Measurements from ENCODE around the gene UBB.

Gene UBB

DNA sequence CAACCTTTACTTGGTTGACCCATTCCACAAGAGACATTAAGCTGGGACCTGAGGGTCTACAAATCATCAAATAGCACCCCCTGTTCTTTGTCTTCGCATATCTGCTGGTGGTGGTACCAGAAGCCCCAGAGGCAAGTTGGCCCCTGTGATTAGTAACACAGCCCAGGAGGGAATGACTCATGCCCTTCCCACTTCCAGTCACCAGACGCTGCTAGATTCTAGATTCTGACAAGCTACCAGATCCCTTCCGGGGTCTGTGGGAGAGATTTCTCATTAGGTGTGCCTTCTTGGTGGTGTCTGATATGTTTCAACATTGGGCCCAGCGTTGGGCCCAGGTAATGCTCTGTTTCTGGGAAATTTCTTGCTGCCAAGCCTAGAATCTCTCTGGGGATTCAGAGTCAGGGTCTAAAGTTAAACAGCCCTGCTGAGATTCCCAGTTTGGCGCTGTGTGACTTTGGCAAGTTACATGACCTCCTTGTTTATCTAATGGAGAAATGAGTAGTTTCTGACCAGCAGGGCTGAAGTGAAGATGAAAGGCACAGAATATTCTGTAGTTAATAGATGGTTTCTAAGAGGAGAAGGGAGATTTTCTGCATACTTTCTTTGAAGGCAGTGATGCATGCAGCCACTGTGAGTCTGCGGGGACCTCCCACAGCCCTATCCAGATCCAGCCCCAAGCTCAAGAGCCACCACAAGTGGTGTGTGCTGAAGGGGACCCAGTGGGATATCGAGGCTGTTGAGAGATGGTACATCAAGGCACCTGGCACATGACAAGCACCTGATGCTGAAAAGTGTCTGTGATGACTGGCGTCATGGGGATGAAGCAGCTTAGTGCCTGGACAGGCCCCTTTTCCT is 38.4 kb downstream of the UBB start:
- TF ChIP-seq CTCF (IDR thresholded peaks at IDR 0.05; ENCODE audit: control insufficient read depth, extremely low read depth, insufficient read depth), result no peak
- no peak for DNase-seq (ENCODE audit: low read depth)
- no peak overlapping the region for H3K4me3 ChIP-seq (ENCODE audit: low read depth, low read length)

DNA sequence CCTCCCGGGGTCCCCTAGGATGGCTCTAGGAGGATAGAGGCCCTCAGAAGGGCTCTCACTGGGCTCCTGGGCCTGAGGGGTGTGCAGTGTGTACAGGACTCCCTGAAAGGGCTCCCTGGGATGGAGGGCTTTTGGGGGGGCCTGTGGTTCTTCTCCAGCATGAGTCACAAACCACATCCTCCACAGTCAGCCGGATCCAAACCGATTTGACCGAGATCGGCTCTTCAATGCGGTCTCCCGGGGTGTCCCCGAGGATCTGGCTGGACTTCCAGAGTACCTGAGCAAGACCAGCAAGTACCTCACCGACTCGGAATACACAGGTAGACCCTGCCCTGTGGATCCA is 39.0 kb downstream of the UBB start:
- no peak for DNase-seq (ENCODE audit: low read depth)
- no peak overlapping the region for H3K4me3 ChIP-seq (ENCODE audit: low read depth, low read length)
- TF ChIP-seq CTCF (IDR thresholded peaks at IDR 0.05; ENCODE audit: control insufficient read depth, extremely low read depth, insufficient read depth), result no peak

- no peak overlapping the region for H3K4me3 ChIP-seq (ENCODE audit: low read depth, low read length)
- no peak for DNase-seq (ENCODE audit: low read depth)
- no peak for TF ChIP-seq CTCF (IDR thresholded peaks at IDR 0.05; ENCODE audit: control insufficient read depth, extremely low read depth, insufficient read depth)
Observed at GRCh38 chr17:16422416-16422815, 41.5 kb downstream of the UBB start.

DNA sequence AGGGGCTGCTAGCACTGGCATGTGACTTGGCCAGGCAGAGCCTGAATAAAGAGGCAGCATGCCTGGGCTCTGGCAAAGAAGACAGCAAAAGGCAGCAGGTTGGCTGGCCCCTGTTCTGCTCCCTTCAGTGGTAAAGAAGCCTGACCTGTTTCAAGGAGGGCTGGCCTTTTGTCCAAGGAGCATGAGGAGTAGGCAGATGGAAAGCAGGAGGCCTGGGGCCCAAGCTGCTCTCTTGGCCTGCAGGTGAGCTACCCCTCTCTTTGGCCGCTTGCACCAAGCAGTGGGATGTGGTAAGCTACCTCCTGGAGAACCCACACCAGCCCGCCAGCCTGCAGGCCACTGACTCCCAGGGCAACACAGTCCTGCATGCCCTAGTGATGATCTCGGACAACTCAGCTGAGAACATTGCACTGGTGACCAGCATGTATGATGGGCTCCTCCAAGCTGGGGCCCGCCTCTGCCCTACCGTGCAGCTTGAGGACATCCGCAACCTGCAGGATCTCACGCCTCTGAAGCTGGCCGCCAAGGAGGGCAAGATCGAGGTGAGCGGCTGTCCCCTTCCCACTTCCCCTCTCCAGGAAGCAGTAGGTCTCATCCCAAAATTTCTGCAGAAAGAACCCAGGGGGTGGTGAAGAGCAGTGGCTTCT is 42.5 kb downstream of the UBB start:
- no peak for TF ChIP-seq CTCF (IDR thresholded peaks at IDR 0.05; ENCODE audit: control insufficient read depth, extremely low read depth, insufficient read depth)
- H3K4me3 ChIP-seq (ENCODE audit: low read depth, low read length), result no peak overlapping the region
- no peak for DNase-seq (ENCODE audit: low read depth)

GRCh38 chr17:16425202-16425601 is 44.3 kb downstream of the UBB start:
- no peak for DNase-seq (ENCODE audit: low read depth)
- no peak for TF ChIP-seq CTCF (IDR thresholded peaks at IDR 0.05; ENCODE audit: control insufficient read depth, extremely low read depth, insufficient read depth)
- no peak overlapping the region for H3K4me3 ChIP-seq (ENCODE audit: low read depth, low read length)

GRCh38 chr17:16425698-16426659 is 45.1 kb downstream of the UBB start:
- TF ChIP-seq CTCF (IDR thresholded peaks at IDR 0.05; ENCODE audit: control insufficient read depth, extremely low read depth, insufficient read depth), result no peak
- no peak overlapping the region for H3K4me3 ChIP-seq (ENCODE audit: low read depth, low read length)
- no peak for DNase-seq (ENCODE audit: low read depth)

All from LNCaP clone FGC (cell line).